M059J (cell line): ENCODE measurements around the gene RNF40. TPM values are rescaled to one million over a fixed set of nuclear protein-coding genes. Genes with fewer than 3 reads are reported as not detected.

Experiments
- DNase-seq: peaks from one replicate; pipeline ENCODE4 v3.0.0-alpha.2; 2012; ENCODE audit warnings: low read depth
- total RNA-seq: library from RNA; depleted of rRNA; stranded (reverse); fragments of >200 nt; shearing (Covaris generic); gene quantifications from 2 replicates; pipeline ENCODE4 v1.2.3, GENCODE V29; 2014

The RNF40 gene
- total RNA-seq, 1 experiment from 2014 or later, result 104 TPM

DNA sequence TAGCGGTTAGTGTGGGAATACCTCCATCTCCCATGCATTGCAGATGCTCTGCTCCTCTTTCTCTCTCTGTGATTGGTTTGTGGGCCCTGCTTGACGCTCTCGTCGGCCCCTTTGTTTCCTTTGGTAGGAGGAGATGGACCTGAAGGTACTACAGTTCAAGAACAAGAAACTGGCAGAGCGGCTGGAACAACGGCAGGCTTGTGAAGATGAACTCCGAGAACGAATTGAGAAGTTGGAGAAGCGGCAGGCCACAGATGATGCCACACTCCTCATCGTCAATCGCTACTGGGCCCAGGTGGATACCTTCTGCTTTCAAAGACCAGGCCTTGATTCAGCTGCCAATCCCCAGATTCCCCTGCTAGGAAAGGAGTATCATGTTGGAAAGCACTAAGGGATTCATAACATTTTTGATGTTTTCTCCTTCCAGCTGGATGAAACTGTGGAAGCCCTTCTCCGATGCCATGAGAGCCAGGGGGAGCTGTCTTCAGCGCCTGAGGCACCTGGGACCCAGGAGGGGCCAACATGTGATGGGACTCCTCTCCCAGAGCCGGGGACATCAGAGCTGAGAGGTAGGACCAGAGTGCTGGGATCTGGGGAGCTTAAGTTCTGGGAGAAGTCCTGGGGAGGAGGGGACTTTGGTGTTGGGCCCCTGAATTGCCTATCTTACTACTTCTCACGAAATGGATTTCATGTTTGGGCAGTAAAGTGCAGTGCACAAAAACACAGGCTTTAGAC, 1.0 kb downstream of the RNF40 start:
- no peak for DNase-seq

DNA sequence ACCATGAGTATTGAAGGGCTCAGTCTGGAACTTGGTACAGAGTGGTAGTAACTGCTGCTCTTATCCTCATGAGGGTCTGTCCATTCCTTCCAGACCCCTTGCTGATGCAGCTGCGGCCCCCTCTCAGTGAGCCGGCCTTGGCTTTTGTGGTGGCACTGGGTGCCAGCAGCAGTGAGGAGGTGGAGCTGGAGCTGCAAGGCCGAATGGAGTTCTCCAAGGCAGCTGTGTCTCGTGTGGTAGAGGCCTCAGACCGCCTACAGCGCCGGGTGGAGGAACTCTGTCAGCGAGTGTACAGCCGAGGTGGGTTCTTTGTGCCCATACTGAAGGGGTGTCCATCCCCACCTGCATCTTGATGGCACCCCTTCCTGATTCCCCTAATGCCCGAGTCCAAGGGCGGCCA, 2.0 kb downstream of the RNF40 start:
- no peak for DNase-seq

DNA sequence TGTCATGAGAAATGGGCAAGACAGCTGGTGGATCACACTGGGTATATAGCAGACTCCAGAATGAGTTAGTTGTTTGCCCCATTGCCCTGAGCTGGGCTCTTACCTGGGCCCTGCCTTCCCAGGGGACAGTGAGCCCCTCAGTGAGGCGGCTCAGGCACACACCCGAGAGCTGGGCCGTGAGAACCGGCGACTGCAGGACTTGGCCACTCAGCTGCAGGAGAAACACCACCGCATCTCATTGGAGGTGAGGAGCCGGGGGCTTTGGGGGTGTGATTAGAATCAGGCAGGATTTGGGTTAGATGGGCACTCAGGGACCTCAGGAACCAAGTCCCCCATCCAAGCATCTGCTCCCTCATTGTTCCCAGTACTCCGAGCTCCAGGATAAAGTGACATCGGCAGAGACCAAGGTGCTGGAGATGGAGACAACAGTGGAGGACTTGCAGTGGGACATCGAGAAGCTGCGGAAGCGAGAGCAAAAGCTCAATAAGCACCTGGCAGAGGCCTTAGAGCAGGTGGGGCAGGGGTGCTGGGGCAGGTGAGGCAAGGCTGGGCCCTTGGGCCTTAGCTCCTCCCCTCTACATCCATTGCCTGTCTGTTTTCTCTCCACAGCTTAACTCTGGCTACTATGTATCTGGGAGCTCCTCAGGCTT, 2.8 kb downstream of the RNF40 start:
- DNase-seq, result no peak

DNA sequence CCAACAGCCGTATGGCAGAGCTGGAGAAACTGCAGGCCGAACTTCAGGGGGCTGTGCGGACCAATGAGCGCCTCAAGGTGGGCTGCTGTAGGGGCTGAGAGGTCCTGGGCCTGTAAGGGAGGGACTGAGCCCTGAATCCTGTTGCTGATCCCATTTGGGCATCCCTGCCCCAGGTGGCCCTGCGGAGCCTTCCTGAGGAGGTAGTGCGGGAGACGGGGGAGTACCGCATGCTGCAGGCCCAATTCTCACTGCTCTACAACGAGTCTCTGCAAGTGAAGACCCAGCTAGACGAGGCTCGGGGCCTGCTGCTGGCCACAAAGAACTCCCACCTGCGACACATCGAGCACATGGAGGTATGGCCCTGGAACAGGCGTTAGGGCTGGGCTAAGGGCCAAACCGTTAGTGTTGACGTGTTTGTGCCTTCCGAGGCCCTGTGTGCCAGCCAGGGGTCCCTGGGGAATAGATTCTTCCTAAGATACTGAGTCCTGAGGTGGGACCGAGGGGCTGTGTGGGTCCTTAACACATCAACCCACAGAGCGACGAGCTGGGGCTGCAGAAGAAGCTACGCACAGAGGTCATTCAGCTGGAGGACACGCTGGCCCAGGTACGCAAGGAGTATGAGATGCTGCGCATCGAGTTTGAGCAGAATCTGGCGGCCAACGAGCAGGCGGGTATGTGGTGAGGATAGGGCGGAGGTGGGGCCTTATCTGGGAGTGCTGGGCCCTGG, 4.2 kb downstream of the RNF40 start:
- DNase-seq, result no peak

DNA sequence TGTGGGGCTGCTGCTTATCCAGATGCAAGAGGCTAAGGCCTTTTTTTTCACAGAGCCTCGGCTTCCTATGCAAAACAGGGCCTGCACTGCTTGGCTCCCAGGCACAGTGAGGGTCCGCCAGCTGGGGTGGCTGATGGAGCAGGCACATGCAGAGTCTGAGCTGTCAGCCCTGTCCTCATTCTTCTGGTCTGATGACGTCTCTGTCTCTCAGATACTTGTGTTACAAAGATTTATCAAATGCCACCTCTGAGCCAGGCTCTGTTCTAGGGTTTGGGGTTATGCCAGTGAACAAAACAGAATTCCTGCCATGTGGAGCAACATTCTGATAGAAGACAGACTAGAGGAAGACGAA, 4.8 kb downstream of the RNF40 start:
- no peak for DNase-seq

DNA sequence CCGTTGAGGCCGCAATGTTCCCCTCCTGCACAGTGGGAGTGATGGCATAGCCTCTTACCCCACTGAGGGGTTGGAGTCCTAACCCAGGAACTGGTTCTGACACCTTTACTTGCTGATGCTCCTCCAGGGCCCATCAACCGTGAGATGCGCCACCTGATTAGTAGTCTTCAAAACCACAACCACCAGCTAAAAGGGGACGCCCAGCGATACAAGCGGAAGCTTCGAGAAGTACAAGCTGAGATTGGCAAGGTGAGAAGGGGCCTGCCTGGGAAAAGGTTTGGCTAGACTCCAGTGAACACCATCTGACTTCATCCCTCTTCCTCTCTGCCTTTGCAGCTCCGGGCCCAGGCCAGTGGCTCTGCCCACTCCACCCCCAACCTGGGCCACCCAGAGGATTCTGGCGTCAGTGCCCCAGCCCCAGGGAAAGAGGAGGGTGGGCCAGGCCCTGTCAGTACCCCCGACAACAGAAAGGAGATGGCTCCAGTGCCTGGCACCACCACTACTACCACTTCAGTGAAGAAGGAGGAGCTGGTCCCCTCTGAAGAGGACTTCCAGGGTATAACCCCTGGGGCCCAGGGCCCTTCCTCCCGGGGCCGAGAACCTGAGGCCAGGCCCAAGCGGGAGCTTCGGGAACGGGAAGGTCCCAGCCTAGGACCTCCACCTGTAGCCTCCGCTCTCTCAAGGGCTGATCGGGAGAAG, 5.8 kb downstream of the RNF40 start:
- DNase-seq, result no peak

DNA sequence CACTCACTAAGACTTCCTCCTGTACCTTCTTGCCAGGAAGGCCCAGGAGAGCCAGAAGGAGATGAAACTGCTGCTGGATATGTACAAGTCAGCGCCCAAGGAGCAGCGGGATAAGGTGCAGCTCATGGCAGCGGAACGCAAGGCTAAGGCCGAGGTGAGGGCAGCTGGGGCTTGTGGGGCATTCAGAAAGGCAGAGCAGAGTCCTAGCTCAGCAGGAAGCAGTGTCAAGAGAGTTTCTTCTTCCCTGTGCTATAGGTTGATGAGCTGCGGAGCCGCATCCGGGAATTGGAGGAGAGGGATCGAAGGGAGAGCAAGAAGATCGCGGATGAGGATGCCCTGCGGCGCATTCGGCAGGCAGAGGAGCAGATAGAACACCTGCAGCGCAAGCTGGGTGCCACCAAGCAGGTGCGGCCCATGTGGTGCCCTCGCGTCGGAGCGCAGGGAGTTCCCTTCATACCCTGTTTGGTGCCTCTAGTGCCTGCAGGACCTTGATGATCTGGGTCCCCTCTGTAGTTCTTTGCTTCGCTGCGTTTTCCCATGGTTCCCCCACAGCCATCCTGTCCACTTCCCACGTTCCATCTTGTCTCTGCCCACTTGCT, 6.6 kb downstream of the RNF40 start:
- no peak for DNase-seq

DNA sequence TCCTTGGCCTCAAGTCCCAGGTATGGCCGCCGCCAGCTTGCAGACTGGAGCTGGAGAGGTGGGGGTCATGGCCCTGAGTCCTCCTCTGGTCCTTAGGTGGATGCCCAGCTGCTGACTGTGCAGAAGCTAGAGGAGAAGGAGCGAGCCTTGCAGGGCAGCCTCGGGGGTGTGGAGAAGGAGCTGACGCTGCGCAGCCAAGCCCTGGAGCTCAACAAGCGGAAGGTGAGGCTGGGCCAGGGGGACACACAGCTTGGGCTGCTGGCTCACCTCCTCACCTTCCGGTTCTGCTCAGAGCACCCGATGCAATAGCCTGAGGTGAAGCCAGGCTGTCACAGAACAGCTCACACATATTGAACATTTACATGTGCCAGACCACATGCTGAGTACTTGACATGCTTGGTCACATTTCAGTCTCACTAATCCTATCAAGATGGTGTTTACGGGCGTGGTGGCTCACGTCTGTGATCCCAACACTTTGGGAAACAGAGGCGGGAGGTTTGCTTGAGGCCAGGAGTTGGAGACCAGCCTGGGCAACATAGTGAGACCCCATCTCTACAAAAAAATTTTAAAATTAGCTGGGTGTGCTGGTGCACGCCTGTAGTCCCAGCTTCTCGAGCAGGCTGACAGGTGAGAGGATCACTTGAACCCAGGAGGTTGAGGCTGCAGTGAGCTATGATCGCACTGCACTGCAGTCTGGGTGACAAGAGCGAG, 7.4 kb downstream of the RNF40 start:
- no peak for DNase-seq

DNA sequence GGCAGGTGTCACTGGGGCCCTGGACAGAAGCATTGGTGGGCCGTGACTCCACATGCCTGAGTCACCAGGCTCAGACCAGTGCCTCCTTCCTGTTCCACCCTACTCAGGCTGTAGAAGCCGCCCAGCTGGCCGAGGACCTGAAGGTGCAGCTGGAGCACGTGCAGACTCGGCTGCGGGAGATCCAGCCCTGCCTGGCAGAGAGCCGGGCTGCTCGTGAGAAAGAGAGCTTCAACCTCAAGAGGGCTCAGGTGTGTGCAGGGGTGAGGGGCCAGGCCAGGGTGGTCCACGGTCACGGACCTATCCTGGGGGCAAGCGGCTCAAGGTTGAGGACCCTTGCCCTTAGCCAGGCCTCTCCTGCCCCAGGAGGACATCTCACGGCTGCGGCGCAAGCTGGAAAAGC, 9.6 kb downstream of the RNF40 start:
- no peak for DNase-seq

DNA sequence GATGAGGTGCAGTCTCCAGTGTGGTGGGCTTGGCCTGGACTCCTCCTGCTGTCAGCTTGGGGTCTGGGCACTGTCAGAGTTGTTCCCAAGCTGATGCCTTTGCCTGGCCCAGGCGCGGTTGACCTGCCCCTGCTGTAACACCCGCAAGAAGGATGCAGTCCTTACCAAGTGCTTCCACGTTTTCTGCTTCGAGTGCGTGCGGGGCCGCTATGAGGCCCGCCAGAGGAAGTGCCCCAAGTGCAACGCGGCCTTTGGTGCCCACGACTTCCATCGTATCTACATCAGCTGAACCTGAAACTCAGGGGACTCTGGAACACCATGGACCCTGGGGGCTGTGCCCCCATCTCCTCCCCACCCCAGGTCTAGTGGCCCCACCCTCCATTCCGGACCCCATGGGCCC, 11.7 kb downstream of the RNF40 start:
- no peak for DNase-seq

DNA sequence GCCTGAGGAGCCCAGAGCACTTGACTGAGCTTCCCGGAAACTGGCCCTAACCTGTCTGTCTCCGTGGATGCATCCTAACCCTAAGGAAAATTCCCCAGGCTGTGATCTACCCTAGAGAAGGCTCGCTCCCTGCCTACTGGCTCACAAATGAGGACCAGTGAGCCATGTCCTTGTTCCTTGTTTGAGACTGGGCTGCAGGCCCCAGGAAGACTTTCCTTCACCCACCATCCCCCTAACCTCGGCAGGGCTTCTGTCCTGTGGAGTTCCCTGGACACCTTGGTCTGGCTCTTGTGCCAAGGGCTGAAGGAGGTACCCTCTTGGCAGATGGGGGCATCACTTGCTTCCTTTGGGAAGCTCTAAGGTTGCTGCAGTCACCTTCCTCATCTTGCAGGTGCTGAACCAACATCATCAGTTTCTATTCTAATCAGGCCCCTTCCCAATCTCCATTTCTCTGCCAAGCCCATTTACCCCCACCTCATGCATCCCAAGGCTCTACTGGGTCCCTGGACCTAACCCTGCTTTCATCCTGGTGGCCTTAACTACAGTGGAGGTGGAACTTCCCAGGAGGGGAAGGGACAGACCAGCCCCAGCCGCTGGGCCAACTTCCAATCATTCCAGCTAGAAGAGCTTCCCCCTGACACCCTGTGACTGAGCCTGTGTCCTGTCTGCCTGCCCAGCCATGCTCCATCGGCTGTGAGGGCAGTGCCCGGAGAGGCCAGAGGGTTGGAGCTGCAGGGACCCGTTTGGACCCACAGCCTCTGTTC, 12.4 kb downstream of the RNF40 start:
- no peak for DNase-seq

DNA sequence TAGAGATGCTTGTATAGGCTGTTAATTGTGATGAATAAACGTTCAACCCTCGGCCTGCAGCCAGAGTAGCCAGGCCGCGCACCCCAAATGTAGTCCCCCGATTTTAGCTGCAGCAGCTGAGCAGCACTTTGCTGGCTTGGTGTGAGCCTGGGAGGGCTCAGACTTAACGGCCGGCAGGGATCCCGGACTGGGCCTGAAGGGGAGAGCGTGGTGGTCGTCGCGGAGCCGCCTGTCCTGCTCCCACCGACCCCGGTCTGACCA, 12.9 kb downstream of the RNF40 start:
- DNase-seq, result no peak

DNA sequence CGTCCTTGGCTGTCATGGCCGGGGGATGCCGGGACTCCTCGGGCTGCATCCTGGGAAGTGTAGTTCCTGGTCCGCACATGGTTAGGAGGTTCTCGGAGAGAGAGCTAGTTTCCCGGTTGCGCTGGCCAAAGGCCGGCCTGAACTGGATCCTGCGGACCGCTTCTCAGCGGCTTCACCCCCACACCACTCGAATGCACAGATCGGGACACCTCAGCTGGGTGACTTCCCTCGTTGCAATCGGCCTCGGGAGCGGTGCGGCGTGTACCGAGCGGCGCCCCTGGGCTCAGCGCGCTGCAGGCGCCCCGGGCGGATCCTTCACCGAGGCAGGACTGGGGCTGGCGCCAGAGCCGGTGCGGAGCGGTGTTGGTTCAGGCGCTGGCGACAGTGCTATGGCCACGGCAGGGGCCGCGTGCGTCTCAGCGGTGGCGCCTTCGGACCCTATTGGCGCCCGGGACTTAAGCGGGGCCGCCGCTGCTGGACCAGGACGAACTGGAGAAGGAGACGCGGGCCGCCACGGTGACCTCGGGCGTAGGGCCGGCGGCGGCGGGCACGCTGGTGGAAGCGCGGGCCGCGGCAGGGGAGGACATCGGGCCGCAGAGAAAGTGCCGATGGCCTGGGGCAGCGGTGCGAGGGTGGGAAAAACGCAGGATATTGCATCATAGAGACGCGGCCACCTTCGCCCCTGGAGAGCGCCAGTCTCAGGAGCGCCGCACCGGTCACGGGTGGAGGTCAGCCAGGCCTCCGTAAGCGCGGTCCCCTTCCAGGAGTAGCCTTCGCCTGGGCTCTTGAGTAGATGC, 13.5 kb downstream of the RNF40 start:
- DNase-seq, result peak; percentile 88

DNA sequence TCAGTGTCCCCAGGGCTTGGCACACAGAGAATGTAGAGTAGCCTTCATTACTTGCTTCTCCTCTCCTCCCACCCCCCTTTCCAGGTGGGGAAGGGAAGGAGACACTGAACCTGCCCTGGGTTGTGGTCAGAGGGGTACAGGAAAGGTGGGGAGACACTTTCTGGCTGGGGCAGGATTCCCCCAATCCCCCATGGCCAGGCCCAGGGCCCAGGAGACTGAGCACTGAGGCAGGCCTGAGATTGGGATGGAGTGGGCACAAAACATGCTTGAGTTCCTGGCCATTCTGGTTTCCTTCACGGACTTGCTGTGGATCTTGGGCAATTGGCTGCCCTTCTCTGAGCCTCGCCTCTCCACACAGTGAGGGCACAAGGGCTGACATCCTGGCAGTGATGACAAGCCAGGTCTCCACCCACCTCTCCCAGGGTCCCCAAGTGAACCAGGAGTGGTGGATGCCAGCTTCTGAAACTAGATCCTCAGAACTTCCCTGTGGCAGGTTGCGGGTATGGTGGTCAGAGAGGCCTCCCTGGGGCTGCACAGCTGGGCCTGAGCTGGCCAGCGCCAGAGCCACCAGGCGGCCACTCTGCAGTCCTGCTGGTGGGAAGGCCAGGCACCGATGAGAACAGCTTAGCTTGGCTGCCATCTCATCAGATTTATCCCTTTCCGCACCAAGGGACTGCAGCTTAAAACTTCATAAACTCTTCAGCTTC, 15.6 kb downstream of the RNF40 start:
- peak; percentile 42 for DNase-seq

DNA sequence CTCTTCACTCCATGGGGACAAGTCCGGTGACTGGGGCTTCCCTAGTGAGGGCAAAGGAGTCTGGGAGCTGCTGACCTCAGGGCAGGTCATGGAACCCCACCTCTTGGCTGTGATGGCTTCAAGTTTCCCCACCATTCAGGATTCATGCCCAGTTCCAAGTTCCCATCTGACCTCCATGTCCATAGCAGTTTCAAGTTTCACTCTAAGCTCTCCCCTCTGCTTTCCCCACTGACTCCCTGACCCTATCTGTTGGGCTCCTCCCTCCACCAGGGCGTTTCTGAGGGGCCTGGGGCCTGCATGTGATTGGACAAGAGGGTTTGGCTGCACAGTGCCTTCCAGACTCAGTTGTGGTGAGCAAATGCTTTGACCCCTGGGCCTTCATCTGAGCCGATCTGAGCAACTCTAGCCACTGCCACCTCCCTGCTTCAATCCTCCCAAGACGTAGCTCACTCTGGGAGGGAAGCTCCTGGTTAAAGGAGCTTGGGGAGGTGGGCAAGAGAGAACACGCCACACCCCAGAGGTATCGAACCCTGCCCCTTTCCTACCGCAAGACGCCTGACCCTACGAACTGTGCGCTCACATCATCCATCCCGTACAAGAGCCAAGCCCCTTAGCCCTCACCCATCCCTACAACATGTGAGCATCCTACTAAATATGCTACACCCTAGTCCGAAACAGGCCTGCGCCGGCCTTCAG, 16.6 kb downstream of the RNF40 start:
- DNase-seq, result no peak

DNA sequence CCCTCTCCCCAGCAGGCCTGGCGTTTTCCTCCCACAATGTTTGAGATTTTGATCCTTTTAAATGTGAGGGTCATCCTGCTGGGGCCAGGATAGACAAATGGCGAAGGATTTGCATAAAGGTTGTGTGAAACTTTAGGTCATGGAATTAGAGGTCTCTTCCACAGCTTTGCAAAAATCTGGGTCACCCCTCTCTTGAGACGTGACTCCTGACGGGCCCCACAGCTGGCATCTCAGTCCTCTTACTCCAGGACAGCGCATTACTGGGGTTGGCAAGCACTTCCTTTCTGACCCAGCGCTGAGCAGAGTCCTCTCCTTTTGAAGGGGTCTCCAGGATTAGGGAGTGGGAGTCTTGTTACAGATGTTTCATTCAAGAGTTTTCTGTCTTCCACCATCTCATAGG, 17.5 kb downstream of the RNF40 start:
- DNase-seq, result no peak

DNA sequence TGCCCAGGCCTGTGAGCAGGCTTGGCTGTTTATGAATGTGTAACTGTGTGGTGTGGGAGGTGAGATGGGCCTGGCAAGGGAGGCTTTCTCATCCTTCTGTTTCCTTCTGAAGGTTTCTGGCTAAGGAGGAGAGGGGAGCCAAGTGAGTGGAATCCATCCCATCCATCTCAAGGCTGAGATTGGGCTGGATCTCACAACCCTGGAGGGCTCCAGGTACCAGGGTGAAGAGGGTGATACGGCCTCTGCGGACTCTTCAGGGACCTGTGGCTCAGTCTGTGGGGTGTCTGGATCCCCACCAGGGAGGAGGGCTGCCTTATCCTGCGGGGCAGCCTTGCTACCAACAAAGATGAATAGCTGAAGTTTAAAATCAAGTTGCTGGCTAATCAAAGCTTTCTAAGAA, 17.9 kb downstream of the RNF40 start:
- DNase-seq, result no peak

DNA sequence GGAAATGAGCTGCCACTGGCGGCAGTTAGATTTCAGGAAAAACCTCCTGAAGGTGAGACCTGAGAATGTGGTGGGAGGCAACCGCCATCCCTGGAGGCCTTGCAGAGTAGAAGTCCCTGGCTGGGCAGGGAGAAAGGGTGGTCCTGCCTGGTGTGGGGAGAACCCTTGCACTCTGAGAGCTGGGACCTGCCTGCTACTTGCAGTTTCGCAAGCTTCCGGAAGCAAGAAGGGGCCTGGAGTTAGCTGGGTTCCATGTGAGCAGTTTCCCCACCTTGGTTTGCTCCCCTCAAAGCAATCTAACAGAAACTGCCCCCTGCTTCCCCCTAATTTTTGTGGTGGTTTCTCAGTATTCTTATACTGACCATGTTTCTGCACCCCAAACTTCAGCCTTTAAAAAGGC, 18.4 kb downstream of the RNF40 start:
- DNase-seq, result no peak
